Activated CD8-positive, alpha-beta T cell treated with anti-CD3 and anti-CD28 coated beads, Interleukin-2, amount 10 ng/mL, durations not matched to agents 7 days and 5 days (primary cell): ENCODE measurements around the gene TCP11. TPM values are rescaled to one million over a fixed set of nuclear protein-coding genes. Genes with fewer than 3 reads are reported as not detected.
A peak's percentile ranks its signal among the peaks of the same experiment; 100 is the strongest.
"Not testable (repeated sequence)": the region's sequence is repeated elsewhere in the genome, so short reads cannot be mapped to it uniquely, and the experiment has no call there.

Experiments
- ATAC-seq: fragments of 150-1000 bp; cut with Tn5 transposase; one replicate; pipeline ENCODE4 v1.10.0; 2021; ENCODE audit warnings: moderate library complexity
- CTCF ChIA-PET: fragments of 350-600 bp; sonication (Branson Sonifier 250); formaldehyde crosslinking; loops from one replicate; lab custom pipeline; 2021; ENCODE audit warnings: antibody characterized with exemption; lab: Charles Lee
- POLR2A ChIA-PET: fragments of 350-600 bp; sonication (Branson Sonifier 250); formaldehyde crosslinking; loops from one replicate; lab custom pipeline; 2021; ENCODE audit warnings: antibody characterized with exemption; lab: Charles Lee
- DNase-seq: peaks from one replicate; pipeline ENCODE4 v3.0.0-alpha.2; 2020
- H3K27ac Mint-ChIP-seq: one replicate; pipeline ENCODE4 v1.8.0; 2021; ENCODE audit warnings: mild to moderate bottlenecking, mixed read lengths
- H3K27me3 Mint-ChIP-seq: one replicate; pipeline ENCODE4 v1.8.0; 2021; ENCODE audit warnings: low read depth, mixed read lengths
- H3K36me3 Mint-ChIP-seq: one replicate; pipeline ENCODE4 v1.8.0; 2021; ENCODE audit warnings: low read depth, mixed read lengths
- H3K4me1 Mint-ChIP-seq: one replicate; pipeline ENCODE4 v1.8.0; 2021; ENCODE audit warnings: low read depth, mixed read lengths
- H3K4me3 Mint-ChIP-seq: one replicate; pipeline ENCODE4 v1.8.0; 2021; ENCODE audit warnings: mild to moderate bottlenecking, mixed read lengths
- H3K9me3 Mint-ChIP-seq: one replicate; pipeline ENCODE4 v1.8.0; 2022; ENCODE audit warnings: mixed read lengths; ENCODE audit not compliant: insufficient read depth
- total RNA-seq, 2 experiments: library from RNA; stranded (reverse); gene quantifications; one replicate each; pipeline ENCODE4 v1.2.3, GENCODE V29; 2021

TCP11 gene
- total RNA-seq, 2 experiments from 2014 or later, result not detected

DNA sequence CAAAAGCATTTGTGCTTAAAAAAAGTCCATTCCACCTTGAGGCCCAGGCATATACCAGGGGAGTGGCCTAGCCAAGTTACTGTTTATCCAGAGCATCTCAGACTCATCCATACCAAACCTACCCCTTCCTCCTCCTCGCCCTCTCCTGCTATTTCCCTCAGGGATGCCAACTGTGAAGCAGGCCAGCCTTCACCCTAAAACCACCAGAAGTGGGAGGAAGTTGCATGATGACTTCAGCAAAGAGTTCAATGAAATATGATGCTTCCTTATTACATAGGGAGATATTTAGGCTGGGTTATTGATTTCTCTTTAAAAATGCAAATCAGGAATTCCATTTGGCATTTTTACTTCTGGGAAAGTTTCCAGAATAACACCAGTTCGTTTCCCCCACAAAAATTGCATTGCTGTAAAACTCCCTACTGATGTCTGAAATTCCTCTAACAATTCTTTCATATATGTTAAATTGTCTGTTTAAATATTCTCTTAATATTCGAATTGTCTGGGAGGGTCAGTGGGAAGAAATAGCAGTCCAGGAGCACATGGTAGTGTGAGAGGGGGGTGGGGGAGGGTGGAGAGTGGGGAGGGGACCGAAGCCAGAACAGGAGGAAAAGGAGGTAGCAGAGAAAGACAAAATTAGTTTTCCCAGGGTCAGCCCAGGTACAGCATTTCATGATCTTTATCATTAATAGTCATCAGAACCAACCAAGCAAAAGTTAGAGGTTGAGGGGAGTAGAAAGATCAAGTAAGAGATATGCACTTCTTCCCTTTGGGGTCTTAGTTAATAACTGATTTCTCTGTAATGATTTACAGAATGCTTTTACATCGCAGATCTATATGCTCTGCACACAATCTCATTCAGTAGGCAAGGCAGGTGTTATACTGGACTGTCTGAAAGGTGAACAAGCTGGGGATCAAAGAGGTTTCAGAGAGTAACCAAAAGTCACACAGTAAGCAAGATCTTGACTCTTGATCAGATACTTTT, 1.7 kb upstream of the TCP11 start:
- Mint-ChIP-seq H3K9me3 (no peaks in the 10 kb centered on the region), H3K4me1 (peaks cover 26% of the 10 kb centered on the region), H3K27me3 (peaks cover 25% of the 10 kb centered on the region), H3K4me3 (no peak overlapping the region), H3K36me3 (no peaks in the 10 kb centered on the region), H3K27ac (no peak overlapping the region)
- CTCF ChIA-PET, result interaction anchor here (1.7 kb wide), 1 partner anchor 62 kb away, joined by 4 read pairs; no protein-coding TSS in a partner anchor
- POLR2A ChIA-PET, result no interaction called here
- DNase-seq (no peak), ATAC-seq (no peak)

DNA sequence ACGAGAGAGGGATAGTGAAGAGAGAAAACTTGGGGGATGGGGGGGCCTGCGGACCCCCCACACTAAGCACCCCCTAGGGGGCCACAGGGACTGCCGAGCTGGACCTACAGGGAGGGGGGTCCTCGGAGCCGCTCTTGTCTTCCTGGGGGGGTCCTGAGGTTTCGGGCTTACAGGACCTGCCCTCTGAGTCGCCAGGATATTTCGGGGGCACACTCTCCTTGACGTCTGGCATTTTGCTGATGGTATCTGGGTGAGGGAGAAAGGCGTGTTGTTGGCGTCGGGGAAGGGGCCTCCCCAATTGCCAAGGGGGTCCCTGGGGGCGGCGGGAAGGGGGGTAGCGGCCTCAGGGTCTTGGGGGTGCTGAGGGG, 516 bp downstream of the TCP11 start:
- no peak overlapping the region for H3K4me3 Mint-ChIP-seq
- peaks cover 18% of the 10 kb centered on the region for H3K4me1 Mint-ChIP-seq
- H3K27ac Mint-ChIP-seq, result no peak overlapping the region
- POLR2A ChIA-PET, result no interaction called here
- CTCF ChIA-PET, result interaction anchor here (0.9 to 4.2 kb wide), 24 partner anchors 8 to 891 kb away, joined by 3 to 101 read pairs (median 6); no protein-coding TSS in a partner anchor
- no peak for DNase-seq
- peak; percentile 18 for ATAC-seq
- H3K27me3 Mint-ChIP-seq, result peaks cover 26% of the 10 kb centered on the region
- H3K9me3 Mint-ChIP-seq, result no peaks in the 10 kb centered on the region
- no peaks in the 10 kb centered on the region for H3K36me3 Mint-ChIP-seq

GRCh38 chr6:35139924-35140638, 1.1 kb downstream of the TCP11 start:
- Mint-ChIP-seq H3K27ac (no peak overlapping the region), H3K27me3 (peaks cover 26% of the 10 kb centered on the region), H3K36me3 (no peaks in the 10 kb centered on the region), H3K4me3 (no peak overlapping the region), H3K4me1 (peaks cover 18% of the 10 kb centered on the region), H3K9me3 (no peaks in the 10 kb centered on the region)
- POLR2A ChIA-PET, result interaction anchor here (0.9 kb wide), 1 partner anchor 268 kb away, joined by 3 read pairs; no protein-coding TSS in a partner anchor
- peak; percentile 45 for ATAC-seq
- peak; percentile 67 for DNase-seq
- CTCF ChIA-PET, result interaction anchor here (0.7 to 4.2 kb wide), 44 partner anchors 8 to 890 kb away, joined by 3 to 101 read pairs (median 4); no protein-coding TSS in a partner anchor

DNA sequence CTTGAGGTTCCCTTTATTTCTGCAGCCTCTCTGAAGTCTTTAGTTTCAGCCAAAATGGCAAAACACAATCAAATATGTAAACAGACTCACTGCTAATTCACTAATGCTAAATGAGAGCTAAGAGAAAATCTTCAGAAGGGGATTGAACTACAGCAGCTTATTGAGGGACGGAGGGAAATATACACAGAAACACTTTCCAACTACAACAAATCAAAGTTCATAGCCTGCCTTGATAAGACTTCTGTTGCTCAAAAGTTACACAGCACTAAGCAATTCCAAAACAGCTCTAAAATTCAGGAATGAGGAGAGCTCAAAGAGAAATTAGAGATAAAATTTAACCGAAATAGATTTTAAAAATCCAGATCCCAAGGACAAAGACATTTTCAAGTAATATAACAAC, 1.7 kb downstream of the TCP11 start:
- CTCF ChIA-PET, result interaction anchor here (0.6 to 4.2 kb wide), 44 partner anchors 9 to 890 kb away, joined by 3 to 101 read pairs (median 4); no protein-coding TSS in a partner anchor
- DNase-seq (no peak), ATAC-seq (no peak)
- POLR2A ChIA-PET, result interaction anchor here (0.9 kb wide), 1 partner anchor 267 kb away, joined by 3 read pairs; no protein-coding TSS in a partner anchor
- Mint-ChIP-seq H3K4me1 (peaks cover 18% of the 10 kb centered on the region), H3K27ac (no peak overlapping the region), H3K27me3 (peaks cover 26% of the 10 kb centered on the region), H3K36me3 (no peaks in the 10 kb centered on the region), H3K9me3 (no peaks in the 10 kb centered on the region), H3K4me3 (no peak overlapping the region)

DNA sequence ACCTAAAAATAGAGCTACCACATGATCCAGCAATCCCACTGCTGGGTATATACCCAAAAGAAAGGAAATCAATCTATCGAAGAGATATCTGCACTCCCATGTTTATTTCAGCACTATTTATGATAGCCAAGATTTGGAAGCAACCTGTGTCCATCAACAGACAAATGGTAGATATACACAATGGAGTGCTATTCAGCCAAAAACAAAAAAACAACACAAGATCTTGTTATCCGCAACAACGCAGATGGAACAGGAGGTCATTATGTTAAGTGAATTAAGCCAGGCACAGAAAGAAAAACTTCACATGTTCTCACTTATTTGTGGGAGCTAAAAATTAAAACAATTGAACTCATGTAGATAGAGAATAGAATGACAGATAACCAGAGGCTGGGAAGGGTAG, 2.9 kb downstream of the TCP11 start:
- H3K9me3 Mint-ChIP-seq, ATAC-seq, DNase-seq, POLR2A ChIA-PET, H3K4me3 Mint-ChIP-seq, H3K36me3 Mint-ChIP-seq, H3K27ac Mint-ChIP-seq: not testable (repeated sequence)
- Mint-ChIP-seq H3K27me3 (peaks cover 28% of the 10 kb centered on the region), H3K4me1 (peaks cover 18% of the 10 kb centered on the region)
- CTCF ChIA-PET, result interaction anchor here (1.0 to 4.2 kb wide), 3 partner anchors 103 to 152 kb away, joined by 3 to 101 read pairs (median 31); no protein-coding TSS in a partner anchor

DNA sequence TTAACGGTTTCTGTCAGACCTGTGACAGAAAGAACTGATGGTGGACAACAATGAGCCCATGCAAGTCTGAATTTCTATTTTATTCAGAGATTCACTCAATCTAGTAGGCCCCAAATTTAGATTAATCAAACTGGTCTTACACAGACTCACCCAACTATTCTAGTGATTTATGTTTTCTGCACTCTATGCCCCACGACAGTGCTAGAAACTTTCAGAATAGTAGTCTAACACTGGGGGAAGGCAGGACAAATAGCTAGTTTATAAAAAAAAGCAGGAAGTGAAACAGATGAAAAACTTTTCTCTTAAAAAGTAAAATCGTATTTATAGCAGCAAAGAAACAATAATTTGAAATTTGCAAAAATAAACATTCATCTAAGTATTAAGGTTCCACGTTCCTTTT, 5.0 kb downstream of the TCP11 start:
- Mint-ChIP-seq H3K27ac (no peak overlapping the region), H3K9me3 (no peaks in the 10 kb centered on the region), H3K4me1 (peaks cover 10% of the 10 kb centered on the region), H3K4me3 (no peak overlapping the region), H3K36me3 (no peaks in the 10 kb centered on the region), H3K27me3 (peaks cover 28% of the 10 kb centered on the region)
- ATAC-seq (no peak), DNase-seq (no peak)
- POLR2A ChIA-PET, result no interaction called here
- CTCF ChIA-PET, result interaction anchor here (0.6 to 2.3 kb wide), 2 partner anchors 13 to 149 kb away, joined by 3 to 11 read pairs; no protein-coding TSS in a partner anchor

GRCh38 chr6:35128496-35128895, 12.6 kb downstream of the TCP11 start:
- CTCF ChIA-PET, result interaction anchor here (0.9 to 2.7 kb wide), 4 partner anchors 11 to 142 kb away, joined by 3 to 17 read pairs (median 6); no protein-coding TSS in a partner anchor
- POLR2A ChIA-PET, result no interaction called here
- no peak for ATAC-seq
- Mint-ChIP-seq H3K9me3 (no peaks in the 10 kb centered on the region), H3K27me3 (peaks cover 35% of the 10 kb centered on the region), H3K4me1 (no peaks in the 10 kb centered on the region), H3K27ac (no peak overlapping the region), H3K4me3 (no peak overlapping the region), H3K36me3 (no peaks in the 10 kb centered on the region)
- no peak for DNase-seq

- Mint-ChIP-seq H3K9me3 (no peaks in the 10 kb centered on the region), H3K4me1 (no peaks in the 10 kb centered on the region), H3K4me3 (no peak overlapping the region), H3K27ac (no peak overlapping the region), H3K27me3 (peaks cover 35% of the 10 kb centered on the region), H3K36me3 (no peaks in the 10 kb centered on the region)
- DNase-seq (no peak), ATAC-seq (no peak)
- CTCF ChIA-PET, result interaction anchor here (1.7 to 2.7 kb wide), 2 partner anchors 12 to 141 kb away, joined by 8 to 17 read pairs; no protein-coding TSS in a partner anchor
- POLR2A ChIA-PET, result no interaction called here
Observed at GRCh38 chr6:35128042-35128441, 13.1 kb downstream of the TCP11 start.

DNA sequence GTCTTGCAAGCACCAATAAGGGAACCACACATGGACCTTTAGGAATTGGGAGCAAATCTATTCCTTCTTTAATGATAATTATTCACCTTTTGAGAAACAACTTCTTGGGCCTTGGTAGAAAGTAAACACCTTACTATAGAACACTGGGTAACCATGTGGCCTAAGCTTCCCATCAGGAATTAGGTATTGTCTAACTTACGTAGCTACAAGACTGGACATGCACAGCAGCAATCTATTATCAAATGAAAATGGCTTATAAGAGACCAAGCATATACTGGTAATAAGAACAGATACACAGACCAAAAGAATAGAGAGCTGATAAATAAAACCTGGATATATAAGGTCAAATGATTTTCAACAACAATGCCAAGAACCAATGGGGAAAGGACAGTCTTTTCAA, 16.8 kb downstream of the TCP11 start:
- Mint-ChIP-seq H3K27me3 (peaks cover 23% of the 10 kb centered on the region), H3K4me1 (no peaks in the 10 kb centered on the region), H3K4me3 (no peak overlapping the region), H3K27ac (no peak overlapping the region), H3K36me3 (no peaks in the 10 kb centered on the region), H3K9me3 (no peaks in the 10 kb centered on the region)
- CTCF ChIA-PET, result interaction anchor here (0.8 kb wide), 1 partner anchor 137 kb away, joined by 4 read pairs; no protein-coding TSS in a partner anchor
- DNase-seq, result no peak
- POLR2A ChIA-PET, result no interaction called here
- no peak for ATAC-seq

GRCh38 chr6:35120746-35121145, 20.4 kb downstream of the TCP11 start:
- ATAC-seq (no peak), DNase-seq (no peak)
- ChIA-PET POLR2A (no interaction called here), CTCF (no interaction called here)
- H3K27ac Mint-ChIP-seq, result no peak overlapping the region
- no peaks in the 10 kb centered on the region for H3K4me1 Mint-ChIP-seq
- no peaks in the 10 kb centered on the region for H3K36me3 Mint-ChIP-seq
- H3K9me3 Mint-ChIP-seq, result no peaks in the 10 kb centered on the region
- H3K4me3 Mint-ChIP-seq, result no peak overlapping the region
- peaks cover 11% of the 10 kb centered on the region for H3K27me3 Mint-ChIP-seq

DNA sequence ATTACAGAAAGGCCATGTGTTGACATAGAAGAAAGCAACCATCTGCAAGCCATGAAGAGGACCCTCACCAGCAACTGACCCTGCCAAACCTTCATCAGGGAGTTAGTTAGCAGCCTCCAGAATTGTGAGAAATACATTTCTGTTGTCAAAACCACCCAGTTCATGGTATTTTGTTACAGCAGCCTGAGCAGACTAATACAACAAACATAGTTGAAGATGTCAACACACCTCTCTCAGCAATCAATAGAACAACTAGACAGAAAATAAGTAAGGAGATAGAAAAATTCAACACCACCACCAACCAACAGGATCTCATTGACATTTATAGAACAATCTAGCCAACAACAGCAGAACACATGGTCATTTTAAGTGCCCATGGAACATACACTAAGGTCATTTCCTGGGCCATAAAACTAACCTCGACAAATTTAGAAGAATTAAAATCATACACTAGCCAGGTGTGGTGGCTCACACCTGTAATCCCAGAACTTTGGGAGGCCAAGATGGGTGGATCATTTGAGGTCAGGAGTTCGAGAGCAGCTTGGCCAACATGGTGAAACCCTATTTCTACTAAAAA, 32.7 kb downstream of the TCP11 start:
- no peak overlapping the region for H3K4me3 Mint-ChIP-seq
- no peak overlapping the region for H3K27ac Mint-ChIP-seq
- ChIA-PET CTCF (no interaction called here), POLR2A (no interaction called here)
- ATAC-seq (no peak), DNase-seq (no peak)
- H3K9me3 Mint-ChIP-seq, result no peaks in the 10 kb centered on the region
- no peaks in the 10 kb centered on the region for H3K36me3 Mint-ChIP-seq
- H3K27me3 Mint-ChIP-seq, result peaks cover 4% of the 10 kb centered on the region
- H3K4me1 Mint-ChIP-seq, result no peaks in the 10 kb centered on the region
